Measurements from ENCODE around the gene KLF6.

GRCh38 chr10:3787816-3788215 is 2.8 kb upstream of the KLF6 start:
- TF ChIP-seq POLR2A (IDR thresholded peaks at IDR 0.05; ENCODE audit: low read length) (no peak), GATA1 (IDR thresholded peaks at IDR 0.05; ENCODE audit: low read depth, low read length) (no peak)

All from erythroblast (primary cell).